ENCODE data around the gene ATP8A1. TPM values are rescaled to one million over a fixed set of nuclear protein-coding genes. Genes with fewer than 3 reads are reported as not detected.

The ATP8A1 gene
- total and polyA plus RNA-seq, 12 donors: 3.4 to 27.9 (median 17.5) TPM

- Histone ChIP-seq H3K27me3 (peaks cover 0 to 79% (median 41%) of the 10 kb centered on the region in 7 donors), H3K4me3 (peak overlapping the region; percentile 14 to 80 (median 58)), H3K36me3 (no peaks in the 10 kb centered on the region), H3K27ac (peak overlapping the region in 5 of 10 donors; percentile 1 to 55 (median 49)), H3K4me1 (peaks cover 0 to 36% (median 28%) of the 10 kb centered on the region in 9 donors), H3K9me3 (no peaks in the 10 kb centered on the region)
- intact Hi-C loops (cut with DNase I): loop anchor here in 1 of 10 donors (10.0 kb wide), 1 partner anchor 106 kb away; no protein-coding TSS in a partner anchor
- DNase-seq (peak in 1 of 2 donors; percentile 25), ATAC-seq (peak; percentile 40 to 76 (median 50))
- TF ChIP-seq CTCF (IDR thresholded peaks at IDR 0.05): no peak
- WGBS, 2 donors: 0 to 1% methylated on average over 60 of the region's 60 CpGs
Measured at GRCh38 chr4:42398171-42398870, 258.6 kb downstream of the ATP8A1 start.

DNA sequence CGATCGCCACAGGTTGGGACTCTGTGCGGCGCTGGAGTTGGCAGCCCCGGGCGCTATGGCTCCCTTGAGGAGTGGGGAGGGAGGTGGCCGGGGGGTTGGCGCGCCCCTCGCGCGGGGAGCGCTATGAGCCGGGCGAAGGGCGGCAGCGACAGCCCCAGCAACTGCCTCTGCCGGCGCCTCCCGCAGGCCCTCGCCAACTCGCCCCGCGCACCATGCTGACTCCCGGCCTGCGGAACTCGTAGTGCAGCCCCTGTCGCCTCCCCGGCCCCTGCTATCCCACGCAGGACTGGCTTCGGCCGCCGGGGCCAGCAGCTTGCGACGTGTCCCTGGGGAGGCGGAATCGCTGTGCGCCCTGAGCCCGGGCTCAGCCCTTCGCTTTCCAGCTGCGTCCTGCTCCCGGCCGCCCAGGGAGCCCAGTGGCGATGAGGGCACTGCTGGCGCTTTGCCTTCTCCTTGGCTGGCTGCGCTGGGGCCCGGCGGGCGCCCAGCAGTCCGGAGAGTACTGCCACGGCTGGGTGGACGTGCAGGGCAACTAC lies 259.2 kb downstream of the ATP8A1 start:
- Histone ChIP-seq H3K27ac (peak overlapping the region in 6 of 10 donors; percentile 1 to 55 (median 35)), H3K36me3 (no peaks in the 10 kb centered on the region), H3K27me3 (peaks cover 0 to 78% (median 41%) of the 10 kb centered on the region in 7 donors), H3K4me3 (peak overlapping the region; percentile 14 to 80 (median 58)), H3K9me3 (no peaks in the 10 kb centered on the region), H3K4me1 (peaks cover 0 to 36% (median 28%) of the 10 kb centered on the region in 9 donors)
- peak in 1 of 2 donors; percentile 38 for DNase-seq
- ATAC-seq: peak; percentile 19 to 74 (median 40)
- intact Hi-C loops (cut with DNase I): loop anchor here in 1 of 10 donors (10.0 kb wide), 1 partner anchor 107 kb away; no protein-coding TSS in a partner anchor
- no peak for TF ChIP-seq CTCF (IDR thresholded peaks at IDR 0.05)
- WGBS, 2 donors: 0 to 1% methylated on average over 40 to 52 of the region's 52 CpGs

- peak; percentile 14 to 37 for DNase-seq
- H3K4me3 ChIP-seq: peak within 1 kb of the TSS; percentile 14 to 80 (median 58)
- peaks cover 0 to 72% (median 41%) of the 10 kb centered on the region in 7 donors for H3K27me3 ChIP-seq
- TF ChIP-seq CTCF (IDR thresholded peaks at IDR 0.05): no peak
- ATAC-seq: peak; percentile 45 to 70 (median 57)
- intact Hi-C loops (cut with DNase I): loop anchor here in 1 of 10 donors (10.0 kb wide), 1 partner anchor 108 kb away; no protein-coding TSS in a partner anchor
- peak within 1 kb of the TSS in 6 of 10 donors; percentile 1 to 55 (median 35) for H3K27ac ChIP-seq
- H3K9me3 ChIP-seq: no peaks in the 10 kb centered on the region
- 7 to 8% methylated on average over 59 to 61 of the region's 61 CpGs for WGBS, 2 donors
- H3K36me3 ChIP-seq: no peaks in the 10 kb centered on the region
- peaks cover 0 to 36% (median 28%) of the 10 kb centered on the region in 9 donors for H3K4me1 ChIP-seq
Measured at GRCh38 chr4:42396752-42397634, 259.9 kb downstream of the ATP8A1 start, which contains the start of gene SHISA3. Gene SHISA3 (plus strand): TSS chr4:42397488. CDS start chr4:42398057, 569 bp downstream.
